Eye (tissue), 1 donor: ENCODE results near the gene GBP2.

Experiments
- DNase-seq: peaks from one replicate; pipeline ENCODE4 v3.0.0-alpha.2; 2015

The GBP2 gene

GRCh38 chr1:89064632-89065031 is 61.3 kb downstream of the GBP2 start:
- DNase-seq = no peak

GRCh38 chr1:89063094-89063493 is 62.8 kb downstream of the GBP2 start:
- DNase-seq = no peak

- no peak for DNase-seq
These were observed 65.8 kb downstream of the GBP2 start for GRCh38 chr1:89060091-89060490.
